Kidney (tissue), 14 donors: ENCODE measurements around the gene OR9A2. TPM values are rescaled to one million over a fixed set of nuclear protein-coding genes. Genes with fewer than 3 reads are reported as not detected.

ENCODE experiments used
- DNase-seq, 5 donors: peaks; one replicate each; pipeline ENCODE4 v3.0.0-alpha.2; 2013 to 2020
- FAIRE-seq: peaks from 2 replicates; lab custom pipeline; 2012; peaks lifted over from hg19 to GRCh38; lab: Jason Lieb, UNC
- H3K27ac ChIP-seq, 2 donors: one replicate each; pipeline ENCODE4 v1.7.0; 2013; ENCODE audit warnings: low read depth in 2 of 2, low read length in 2 of 2, inconsistent platforms in 1 of 2
- H3K27me3 ChIP-seq: one replicate; pipeline ENCODE4 v1.7.1; 2013; ENCODE audit warnings: low read length, inconsistent platforms; ENCODE audit not compliant: control insufficient read depth, insufficient read depth
- H3K36me3 ChIP-seq, 3 donors: one replicate each; pipeline versions ENCODE4 v1.7.0 to v1.7.1; 2013; ENCODE audit warnings: low read length in 3 of 3, control low read depth in 1 of 3, inconsistent platforms in 1 of 3; ENCODE audit not compliant: insufficient read depth in 3 of 3, control insufficient read depth in 2 of 3
- H3K4me1 ChIP-seq, 3 donors: one replicate each; pipeline versions ENCODE4 v1.7.0 to v1.7.1; 2013; ENCODE audit warnings: low read length in 3 of 3, inconsistent platforms in 1 of 3, low read depth in 1 of 3; ENCODE audit not compliant: control insufficient read depth in 2 of 3, insufficient read depth in 2 of 3
- H3K4me3 ChIP-seq, 3 donors: one replicate each; pipeline versions ENCODE4 v1.7.0 to v1.8.1; 2013; ENCODE audit warnings: low read length in 3 of 3, control low read depth in 1 of 3, inconsistent platforms in 1 of 3
- H3K9ac ChIP-seq, 3 donors: one replicate each; pipeline versions ENCODE4 v1.7.0 to v1.7.1; 2013; ENCODE audit warnings: low read length in 3 of 3, control low read depth in 1 of 3, inconsistent platforms in 1 of 3
- H3K9me3 ChIP-seq, 3 donors: one replicate each; pipeline versions ENCODE4 v1.7.0 to v1.7.1; 2013; ENCODE audit warnings: low read length in 3 of 3, control low read depth in 1 of 3, inconsistent platforms in 1 of 3; ENCODE audit not compliant: control insufficient read depth in 2 of 3, insufficient read depth in 1 of 3
- CTCF ChIP-seq: IDR thresholded peaks from 3 replicates; pipeline ENCODE4 v1.5.1; 2012; ENCODE audit warnings: mild to moderate bottlenecking, moderate library complexity, borderline replicate concordance; ENCODE audit not compliant: insufficient read depth; ENCODE audit errors: extremely low read depth
- intact Hi-C: fragments of 100-400 bp; cut with DNase I; formaldehyde crosslinking; loops from one replicate; pipeline ENCODE4 v1.11.1; 2022
- polyA plus RNA-seq: library from polyadenylated mRNA; stranded (reverse); fragments of 350-450 nt; fragmentation: Illumina TruSeq; extraction: RNeasy Lipid Tissue Mini Kit (QIAGEN cat#74804); gene quantifications from one replicate; pipeline ENCODE4 v1.2.3, GENCODE V29; 2014; ENCODE audit warnings: low read depth, low replicate concordance; ENCODE audit not compliant: insufficient read depth
- total RNA-seq: library from RNA; stranded (reverse); fragmentation: NEBNext Ultra II Directional; extraction: Animal tissue kit (Norgen Biotek cat#: 25700); gene quantifications from one replicate; pipeline ENCODE4 v1.2.1, GENCODE V29; 2021
- donor health status: control.
- donor health status: control.
- donor health status: control.
- donor health status: control.
- donor health status: control.
- donor health status: DM: yes; HTN: yes; CAD: no.
- donor health status: Normal renal cell carcinoma (clear cell type).

OR9A2 gene
- total and polyA plus RNA-seq, 2 donors from 2014 or later: not detected

GRCh38 chr7:143054621-143055020, 27.7 kb upstream of the OR9A2 start:
- no peak overlapping the region for H3K27ac ChIP-seq
- no peaks in the 10 kb centered on the region for H3K36me3 ChIP-seq
- no peaks in the 10 kb centered on the region for H3K9me3 ChIP-seq
- no peak for TF ChIP-seq CTCF
- no peaks in the 10 kb centered on the region for H3K4me1 ChIP-seq
- H3K9ac ChIP-seq: no peak overlapping the region
- H3K4me3 ChIP-seq: no peak overlapping the region
- DNase-seq (no peak), FAIRE-seq (no peak)
- no peaks in the 10 kb centered on the region for H3K27me3 ChIP-seq
- intact Hi-C loops: no loop called here

- H3K27me3 ChIP-seq: no peaks in the 10 kb centered on the region
- H3K4me1 ChIP-seq: no peaks in the 10 kb centered on the region
- no peak for DNase-seq
- H3K4me3 ChIP-seq: no peak within 1 kb of the TSS
- H3K27ac ChIP-seq: no peak within 1 kb of the TSS
- FAIRE-seq: no peak
- H3K36me3 ChIP-seq: no peaks in the 10 kb centered on the region
- no peaks in the 10 kb centered on the region for H3K9me3 ChIP-seq
- intact Hi-C loops: no loop called here
- TF ChIP-seq CTCF: no peak
- H3K9ac ChIP-seq: no peak within 1 kb of the TSS
Measured at GRCh38 chr7:143052041-143052440, 25.1 kb upstream of the OR9A2 start, which contains the start of gene OR6V1. TSS of gene OR6V1 (plus strand) at chr7:143052341. CDS start at chr7:143052341, 0 bp downstream.

GRCh38 chr7:143050931-143051330, 24.0 kb upstream of the OR9A2 start:
- DNase-seq (peak in 3 of 5 donors; percentile 19 to 63 (median 60)), FAIRE-seq (no peak)
- Histone ChIP-seq H3K27ac (no peak overlapping the region), H3K27me3 (no peaks in the 10 kb centered on the region), H3K9me3 (no peaks in the 10 kb centered on the region), H3K4me3 (no peak overlapping the region), H3K4me1 (no peaks in the 10 kb centered on the region), H3K36me3 (no peaks in the 10 kb centered on the region), H3K9ac (no peak overlapping the region)
- no peak for TF ChIP-seq CTCF
- intact Hi-C loops: no loop called here

GRCh38 chr7:143049362-143049761, 22.4 kb upstream of the OR9A2 start:
- H3K4me1 ChIP-seq: no peaks in the 10 kb centered on the region
- H3K9me3 ChIP-seq: no peaks in the 10 kb centered on the region
- FAIRE-seq: no peak
- H3K27ac ChIP-seq: peak overlapping the region in 1 of 2 donors; percentile 47
- no peak overlapping the region for H3K4me3 ChIP-seq
- no peaks in the 10 kb centered on the region for H3K27me3 ChIP-seq
- no peaks in the 10 kb centered on the region for H3K36me3 ChIP-seq
- no peak overlapping the region for H3K9ac ChIP-seq
- TF ChIP-seq CTCF: no peak
- intact Hi-C loops: no loop called here
- no peak for DNase-seq
